IPS-11a (cell line): ENCODE measurements around the gene NIPBL.
"Not testable (repeated sequence)": the region's sequence is repeated elsewhere in the genome, so short reads cannot be mapped to it uniquely, and the experiment has no call there.

Experiments
- H3K4me3 ChIP-seq: one replicate; pipeline ENCODE4 v1.5.1; 2013; ENCODE audit warnings: low read depth, low read length, control low read depth

NIPBL gene

GRCh38 chr5:36877667-36878391, 1.3 kb downstream of the NIPBL start:
- peak overlapping the region; percentile 75 for H3K4me3 ChIP-seq

GRCh38 chr5:36878392-36879082, 2.0 kb downstream of the NIPBL start:
- peak overlapping the region; percentile 75 for H3K4me3 ChIP-seq

- peak overlapping the region; percentile 42 for H3K4me3 ChIP-seq
Observed at GRCh38 chr5:36879274-36880033, 2.9 kb downstream of the NIPBL start.

- no peak overlapping the region for H3K4me3 ChIP-seq
Observed at GRCh38 chr5:36880761-36881160, 4.2 kb downstream of the NIPBL start.

GRCh38 chr5:36881304-36881703, 4.7 kb downstream of the NIPBL start:
- H3K4me3 ChIP-seq: no peak overlapping the region

- H3K4me3 ChIP-seq: no peak overlapping the region
Observed at GRCh38 chr5:36881807-36882206, 5.2 kb downstream of the NIPBL start.

GRCh38 chr5:36882250-36882649, 5.7 kb downstream of the NIPBL start:
- H3K4me3 ChIP-seq: no peak overlapping the region

GRCh38 chr5:36883894-36884462, 7.4 kb downstream of the NIPBL start:
- no peak overlapping the region for H3K4me3 ChIP-seq

- H3K4me3 ChIP-seq: no peak overlapping the region
Observed at GRCh38 chr5:36885149-36885548, 8.6 kb downstream of the NIPBL start.

GRCh38 chr5:36885566-36886485, 9.3 kb downstream of the NIPBL start:
- H3K4me3 ChIP-seq: no peak overlapping the region

- no peak overlapping the region for H3K4me3 ChIP-seq
Observed at GRCh38 chr5:36886791-36887190, 10.2 kb downstream of the NIPBL start.

GRCh38 chr5:36887532-36887931, 11.0 kb downstream of the NIPBL start:
- no peak overlapping the region for H3K4me3 ChIP-seq

- H3K4me3 ChIP-seq: no peak overlapping the region
Observed at GRCh38 chr5:36888303-36888702, 11.7 kb downstream of the NIPBL start.

- no peak overlapping the region for H3K4me3 ChIP-seq
Observed at GRCh38 chr5:36889264-36889663, 12.7 kb downstream of the NIPBL start.

- no peak overlapping the region for H3K4me3 ChIP-seq
Observed at GRCh38 chr5:36891266-36891665, 14.7 kb downstream of the NIPBL start.

GRCh38 chr5:36892085-36892830, 15.7 kb downstream of the NIPBL start:
- not testable (repeated sequence) for H3K4me3 ChIP-seq

- no peak overlapping the region for H3K4me3 ChIP-seq
Observed at GRCh38 chr5:36894954-36895353, 18.4 kb downstream of the NIPBL start.

- H3K4me3 ChIP-seq: no peak overlapping the region
Observed at GRCh38 chr5:36896476-36896875, 19.9 kb downstream of the NIPBL start.

GRCh38 chr5:36897616-36898015, 21.0 kb downstream of the NIPBL start:
- no peak overlapping the region for H3K4me3 ChIP-seq

GRCh38 chr5:36899860-36900259, 23.3 kb downstream of the NIPBL start:
- H3K4me3 ChIP-seq: no peak overlapping the region
